HG03439 (cell line): ENCODE data around the gene ARHGAP22.

Source experiments
- ATAC-seq: cut with Tn5 transposase; IDR thresholded peaks from one replicate; pipeline ENCODE4 v1.9.1; 2021; ENCODE audit warnings: mild to moderate bottlenecking, moderate library complexity; ENCODE audit not compliant: unreplicated experiment

The ARHGAP22 gene

DNA sequence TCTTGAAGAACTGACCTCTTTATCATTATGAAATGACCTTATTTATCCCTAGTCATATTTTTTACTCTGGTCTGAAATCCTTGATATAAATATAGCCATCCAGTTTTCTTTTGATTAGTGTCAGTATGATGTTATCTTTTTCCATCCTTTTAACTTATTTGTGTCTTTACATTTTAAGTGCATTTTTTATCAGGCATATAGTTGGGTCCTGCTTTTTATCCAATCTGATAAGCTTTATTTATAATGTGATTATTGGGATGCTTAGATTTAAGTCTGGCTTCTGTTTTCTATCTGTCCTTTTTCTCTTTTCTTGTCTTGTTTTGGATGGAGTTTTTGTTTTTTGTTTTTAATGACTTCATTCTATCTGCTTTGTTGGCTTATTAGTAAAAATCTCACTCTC, 119.2 kb downstream of the ARHGAP22 start:
- no peak for ATAC-seq

DNA sequence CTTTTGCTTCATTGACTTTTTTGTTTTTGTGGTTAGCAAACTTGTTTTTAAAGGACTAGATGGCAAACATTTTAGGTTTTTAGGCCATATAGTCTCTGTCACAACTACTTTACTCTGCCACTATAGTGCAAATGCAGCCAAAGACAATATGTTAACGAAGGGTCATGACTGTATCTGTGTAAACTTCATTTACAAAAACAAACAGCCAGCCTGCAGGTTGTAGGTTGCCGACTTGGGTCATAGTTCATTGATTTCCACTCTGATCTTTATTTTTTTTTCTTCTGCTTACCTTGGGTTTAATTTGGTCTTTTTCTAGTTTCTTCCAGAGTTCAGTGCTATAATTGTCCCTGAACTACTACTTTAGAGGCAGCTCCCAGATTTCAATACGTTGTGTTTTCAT, 120.0 kb downstream of the ARHGAP22 start:
- no peak for ATAC-seq

DNA sequence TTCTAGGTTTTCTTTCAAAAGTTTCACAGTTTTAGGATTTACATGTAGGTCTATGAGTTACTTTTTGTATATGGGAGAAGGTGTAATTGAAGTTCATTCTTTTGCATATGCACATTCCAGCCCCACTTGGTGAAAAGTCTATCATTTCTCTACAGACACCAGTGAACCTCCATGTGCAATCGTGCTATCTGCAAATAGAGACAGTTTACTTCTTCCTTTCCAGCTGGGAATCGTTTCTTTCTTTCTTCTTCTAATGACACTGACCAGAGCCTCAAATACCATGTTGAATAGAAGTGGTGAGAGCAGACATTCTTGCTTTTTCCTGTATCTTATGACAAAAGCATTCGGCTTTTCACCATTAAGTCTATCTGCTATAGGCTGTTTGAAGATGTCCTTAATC, 122.7 kb downstream of the ARHGAP22 start:
- ATAC-seq = no peak

DNA sequence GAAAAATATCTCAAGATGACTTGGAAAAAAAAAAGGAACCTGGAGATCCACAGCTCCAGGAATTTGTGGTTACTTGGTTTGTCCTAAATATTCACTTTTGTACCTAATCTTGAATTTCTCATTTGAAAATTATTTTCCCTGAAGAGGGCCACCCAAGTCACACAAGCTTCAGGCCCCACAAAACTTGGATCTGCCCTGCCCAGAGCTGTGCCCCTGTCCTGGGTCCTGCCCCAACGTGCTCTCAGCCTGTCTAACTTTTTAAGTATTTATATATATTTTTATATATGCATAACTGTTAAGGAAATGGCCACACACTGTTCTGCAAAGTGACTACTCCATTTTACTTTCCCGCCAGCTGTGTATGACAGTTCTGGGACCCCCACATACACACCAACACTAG, 123.5 kb downstream of the ARHGAP22 start:
- no peak for ATAC-seq

DNA sequence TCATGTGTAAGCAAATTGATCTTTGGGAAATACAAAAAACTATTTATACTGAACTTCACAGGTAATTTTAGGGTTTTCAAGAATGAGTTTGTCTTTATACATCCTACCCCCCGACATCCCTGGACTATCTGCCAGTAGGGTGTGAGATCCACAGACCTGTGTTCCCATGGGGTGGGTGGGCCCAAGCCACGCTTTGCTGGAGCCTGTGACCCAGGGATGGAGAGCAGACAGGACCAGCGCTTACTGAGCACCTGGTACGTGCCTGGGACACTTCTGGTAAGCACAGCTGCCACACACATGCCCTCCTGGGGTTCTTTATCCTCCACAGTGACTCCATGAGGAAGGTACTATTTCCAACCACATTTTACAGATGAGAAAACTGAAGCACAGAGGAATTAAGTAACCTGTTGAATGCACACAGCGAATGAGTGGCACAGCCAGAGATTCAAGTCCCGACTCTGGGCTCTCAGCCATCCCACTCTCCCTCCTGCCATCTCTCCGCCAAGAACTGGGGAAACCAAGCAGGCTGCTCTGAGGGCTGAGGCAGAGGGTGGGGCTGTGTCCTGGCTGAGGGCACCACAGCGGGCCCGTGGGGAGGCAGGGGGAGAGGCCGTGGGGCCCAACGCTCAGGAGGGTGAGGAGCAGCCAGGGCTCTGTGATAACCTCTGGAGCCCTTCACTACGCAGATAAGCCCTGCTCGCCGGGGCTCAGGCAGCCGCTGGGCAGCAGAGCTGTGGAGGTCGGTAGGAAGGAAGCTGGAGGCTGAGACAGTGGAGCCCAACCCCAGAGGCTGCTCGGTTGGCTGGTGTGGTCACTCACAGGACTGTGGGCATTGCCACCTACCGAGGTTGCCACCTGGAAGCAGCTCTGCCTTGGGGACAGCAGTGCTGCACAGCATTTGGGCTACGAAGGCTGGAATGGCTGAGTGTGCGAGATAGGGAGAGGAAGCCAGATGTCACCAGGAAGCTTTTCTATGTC, 124.2 kb downstream of the ARHGAP22 start:
- no peak for ATAC-seq

DNA sequence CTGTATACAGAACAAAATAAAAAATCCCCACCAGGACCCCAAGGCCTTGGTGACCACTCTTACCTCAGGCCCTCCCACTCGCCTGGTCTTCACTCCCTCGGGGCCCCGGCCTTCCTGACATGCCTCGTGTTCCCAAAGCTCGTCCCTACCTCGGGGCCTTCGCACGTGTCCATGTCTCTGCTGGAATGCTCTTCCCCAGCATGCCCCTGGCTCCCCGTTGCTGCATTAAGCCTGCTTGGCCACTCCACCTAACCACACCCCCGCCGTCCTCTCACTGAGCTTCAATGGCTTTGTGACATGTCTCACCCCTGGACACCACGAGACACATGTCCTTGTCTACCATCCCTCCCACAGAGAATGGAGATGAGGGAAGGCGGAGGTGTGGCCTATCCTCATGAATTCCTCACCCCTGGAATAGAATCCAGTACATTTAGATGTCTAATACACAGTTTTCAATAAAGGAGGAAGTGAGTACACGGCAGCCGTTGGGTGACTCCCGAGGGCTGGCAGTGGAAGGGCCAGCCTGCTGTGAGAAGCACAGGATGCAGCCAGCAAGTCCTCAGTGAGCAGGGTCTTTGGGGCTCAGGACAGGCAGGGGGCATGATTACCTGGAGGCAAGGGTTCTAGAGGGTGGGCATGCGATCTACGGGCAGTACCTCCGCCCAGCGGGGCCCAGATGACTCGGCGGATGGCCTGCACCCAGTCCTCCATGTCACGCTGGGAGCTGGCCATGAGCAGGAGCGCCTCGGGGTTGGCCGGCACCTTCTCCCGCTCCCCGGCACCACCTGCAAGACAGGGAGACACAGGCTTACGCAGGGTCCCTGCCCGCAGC, 125.7 kb downstream of the ARHGAP22 start:
- ATAC-seq = no peak

DNA sequence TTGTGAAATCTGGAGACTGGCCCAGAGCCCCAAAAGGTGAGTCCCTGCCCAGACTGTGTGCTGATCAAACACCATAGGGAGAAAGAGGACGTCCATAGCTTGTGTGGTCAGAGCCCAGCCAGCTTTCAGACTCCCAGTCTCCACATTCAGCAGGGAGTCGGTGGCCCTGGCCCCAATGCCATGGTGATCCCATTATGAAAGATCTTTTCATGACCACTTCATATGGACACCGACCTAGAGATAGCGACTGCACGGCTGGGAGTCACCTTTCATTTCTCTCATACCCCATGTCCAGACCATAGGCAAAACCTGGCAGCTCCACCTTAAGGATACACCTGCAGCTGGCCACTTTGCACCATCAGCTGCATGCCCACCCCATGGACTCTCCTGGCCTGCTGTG, 126.4 kb downstream of the ARHGAP22 start:
- ATAC-seq = no peak

DNA sequence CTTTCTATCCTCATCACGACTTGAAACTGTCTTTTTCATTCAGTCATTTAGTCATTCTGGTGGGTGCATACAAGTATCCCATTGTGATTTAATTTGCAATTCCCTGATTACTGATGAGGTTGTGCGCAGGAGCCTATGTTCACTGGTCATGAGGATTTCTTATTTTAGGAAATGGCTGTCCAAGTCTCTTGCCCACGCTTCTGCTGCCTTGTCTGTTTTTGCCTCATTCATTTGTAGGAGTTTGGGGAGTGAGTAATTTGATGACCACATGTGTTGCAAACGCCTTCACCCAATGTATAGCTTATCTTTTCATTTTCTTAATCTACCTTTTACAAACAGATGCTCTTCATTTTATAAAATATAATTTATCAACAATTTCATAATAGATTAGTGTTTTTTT, 127.3 kb downstream of the ARHGAP22 start:
- no peak for ATAC-seq

DNA sequence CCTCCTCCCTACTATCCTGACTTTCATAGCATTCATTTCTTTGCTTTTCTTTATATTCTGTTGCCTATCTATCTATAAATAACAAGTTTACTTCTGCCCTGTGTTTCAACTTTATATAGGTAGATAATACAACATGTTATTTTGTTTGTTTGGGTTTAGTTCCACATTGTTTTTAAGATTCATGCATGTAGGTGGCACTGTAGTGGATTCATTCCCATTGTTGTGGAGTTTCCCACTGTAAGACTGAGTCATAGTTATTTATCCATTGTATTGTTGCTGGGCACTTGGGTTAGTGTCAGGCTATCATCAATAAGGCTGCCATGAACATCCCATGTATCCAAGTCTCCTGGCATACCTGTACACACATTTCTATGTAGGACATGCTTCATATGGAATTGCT, 127.7 kb downstream of the ARHGAP22 start:
- no peak for ATAC-seq

DNA sequence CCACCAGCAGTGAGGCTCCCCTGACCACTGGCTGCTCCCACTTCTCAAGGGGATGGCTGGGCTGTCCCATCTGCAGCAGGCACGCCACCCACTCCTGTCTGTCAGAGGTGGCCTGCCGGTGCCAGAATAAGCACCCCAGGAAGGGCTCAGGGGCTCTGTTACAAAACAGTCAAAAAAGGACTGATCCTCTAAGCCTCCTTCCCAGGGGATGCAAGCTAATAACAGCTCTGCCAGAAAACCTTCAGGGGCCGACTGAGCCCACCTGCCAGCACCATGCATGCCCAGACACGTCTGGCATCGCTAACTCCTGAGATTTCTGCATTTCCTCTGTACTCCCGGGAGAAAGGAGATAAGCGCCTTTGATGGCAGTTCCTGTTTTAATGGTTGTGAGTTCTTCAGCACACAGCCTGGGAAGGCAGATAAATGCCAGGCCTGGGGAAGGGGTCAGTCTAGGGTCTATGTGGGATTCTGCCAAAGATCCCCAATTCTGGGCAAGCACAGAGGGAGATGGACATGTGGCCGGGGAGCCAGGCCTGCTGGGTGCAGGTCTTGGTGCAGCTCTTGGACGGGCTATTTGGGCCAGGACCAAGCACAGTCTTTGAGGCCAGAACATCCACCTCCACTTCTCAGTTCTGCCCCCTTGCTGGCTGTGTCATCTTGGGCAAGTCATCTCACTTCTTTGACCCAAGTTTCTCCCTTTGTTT, 128.4 kb downstream of the ARHGAP22 start:
- ATAC-seq = no peak

DNA sequence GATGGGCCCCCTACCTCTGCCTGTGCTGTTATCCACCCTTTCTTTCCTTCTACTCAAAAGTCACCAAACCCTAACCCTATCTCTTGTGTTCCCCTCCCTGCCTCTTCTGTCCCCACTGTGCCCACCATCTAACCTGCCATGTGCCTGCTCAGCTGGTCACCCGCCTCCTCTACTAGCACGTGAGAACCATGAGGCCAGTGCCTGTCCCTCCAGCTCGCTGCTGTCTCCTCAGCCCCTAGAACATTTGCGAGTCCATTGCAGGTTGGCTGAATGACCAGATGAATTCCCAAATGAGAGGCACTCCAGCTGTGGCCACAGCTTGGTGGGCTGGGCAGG, 129.0 kb downstream of the ARHGAP22 start:
- ATAC-seq = no peak

DNA sequence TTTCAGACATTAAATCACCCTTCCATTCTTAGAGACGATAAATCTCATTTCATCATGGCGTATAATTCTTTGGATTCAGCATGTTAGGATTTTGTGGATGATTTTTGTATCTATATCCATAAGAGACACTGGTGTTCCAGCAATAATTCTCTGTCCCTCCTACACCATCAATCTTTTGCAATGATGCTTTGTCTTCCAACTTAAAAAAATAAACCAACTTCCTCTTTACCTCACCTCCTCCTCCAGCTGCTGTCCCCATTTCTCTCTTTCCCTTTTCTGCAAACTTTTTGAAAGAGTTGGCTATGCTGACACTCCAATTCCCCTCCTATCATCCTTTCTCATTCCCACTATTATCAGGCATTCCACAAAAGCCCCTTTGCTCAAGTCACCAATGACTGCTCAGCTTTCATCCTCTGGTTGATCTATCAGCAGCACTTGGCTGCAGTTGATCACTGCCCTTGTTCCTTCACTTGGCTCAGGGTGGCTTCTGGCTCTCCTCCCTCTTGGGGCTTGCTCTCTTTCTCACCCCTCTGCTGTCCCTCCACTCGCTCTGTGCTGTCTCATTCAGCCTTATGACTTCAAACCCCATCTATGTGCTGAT, 130.0 kb downstream of the ARHGAP22 start:
- ATAC-seq = no peak

DNA sequence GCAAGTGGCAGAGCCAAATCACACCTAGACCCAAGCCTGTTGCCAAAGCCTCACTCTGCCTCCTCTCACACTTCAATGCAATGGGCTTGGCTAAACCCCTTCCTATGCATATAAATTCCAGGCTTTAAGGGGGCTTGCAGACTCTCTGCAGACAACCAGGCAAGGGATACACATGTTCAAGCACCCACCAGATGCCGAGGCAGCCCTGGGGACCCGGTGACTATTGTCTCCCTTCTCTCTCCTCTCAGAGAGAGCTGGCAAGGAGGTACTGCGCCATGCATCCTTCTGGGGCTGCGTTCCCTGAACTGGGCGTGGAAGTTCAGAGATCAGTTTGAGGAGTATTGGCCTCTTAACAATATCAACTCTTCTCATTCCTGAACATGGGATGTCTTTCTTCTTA, 131.2 kb downstream of the ARHGAP22 start:
- no peak for ATAC-seq

DNA sequence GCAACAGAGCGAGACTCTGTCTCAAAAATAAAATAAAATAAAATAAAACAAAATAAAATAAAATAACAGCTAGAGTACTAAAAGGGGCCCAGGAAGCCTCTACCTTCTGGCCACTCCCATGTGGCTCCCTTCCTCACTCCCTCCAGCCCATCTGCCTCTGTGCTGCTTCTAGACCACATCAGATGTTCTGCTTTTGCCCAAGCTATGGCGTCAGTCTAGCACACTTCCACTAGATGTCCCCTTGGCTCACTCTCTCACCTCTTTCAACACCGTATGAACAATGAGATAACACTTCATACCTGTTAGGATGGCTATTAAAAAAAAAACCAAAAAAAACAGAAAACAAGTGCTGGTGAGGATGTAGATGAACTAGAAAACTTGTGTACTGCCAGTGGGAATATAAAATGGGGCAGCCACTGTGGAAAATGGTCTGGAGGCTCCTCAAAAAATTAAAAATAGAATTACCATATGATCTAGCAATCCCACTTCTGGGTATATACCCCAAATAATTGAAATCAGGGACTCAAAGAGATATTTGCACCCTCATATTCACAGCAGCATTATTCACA, 132.3 kb downstream of the ARHGAP22 start:
- ATAC-seq = no peak

DNA sequence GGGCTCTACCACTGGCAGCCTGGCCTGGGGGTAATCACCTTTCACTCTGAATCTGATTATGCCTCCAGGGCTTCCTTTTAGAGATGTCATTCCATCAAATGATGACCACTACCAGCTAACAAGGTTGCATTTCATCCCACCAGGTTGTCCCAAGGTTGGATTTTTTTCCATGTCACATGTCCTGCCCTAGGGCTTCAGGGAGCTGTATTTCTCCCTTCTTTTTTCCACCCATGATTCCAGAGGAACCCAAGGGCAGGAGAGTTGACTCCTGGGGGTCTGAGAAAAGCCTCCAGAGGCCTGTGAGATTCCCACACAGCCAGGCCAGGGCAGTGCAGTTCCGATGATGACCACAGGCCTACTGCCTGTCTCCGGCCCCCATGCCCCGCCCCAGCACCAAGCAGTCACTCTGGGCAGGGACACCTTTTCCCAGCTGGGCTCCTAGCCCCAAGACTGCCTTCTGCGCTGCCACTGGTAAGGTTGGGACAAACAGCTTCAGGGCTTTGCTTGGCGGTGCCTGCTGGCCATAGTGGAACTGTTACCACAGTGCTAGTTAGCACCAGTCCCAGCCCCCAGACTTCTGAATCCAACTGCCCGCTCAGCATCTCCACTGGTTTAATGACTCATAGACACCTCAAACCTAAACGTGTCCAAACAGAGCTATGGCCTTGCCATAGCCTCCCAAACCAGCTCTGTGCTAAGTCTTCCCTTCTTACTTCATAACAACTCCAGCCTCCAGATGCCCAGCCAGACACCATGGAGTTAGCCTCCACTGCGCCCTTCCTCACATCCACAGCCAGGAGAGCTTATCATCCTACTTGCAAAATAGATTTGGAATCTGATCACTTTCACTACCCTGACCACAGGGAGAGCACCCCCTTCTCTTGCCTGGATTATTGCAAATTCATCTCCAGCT, 133.7 kb downstream of the ARHGAP22 start:
- ATAC-seq = no peak

DNA sequence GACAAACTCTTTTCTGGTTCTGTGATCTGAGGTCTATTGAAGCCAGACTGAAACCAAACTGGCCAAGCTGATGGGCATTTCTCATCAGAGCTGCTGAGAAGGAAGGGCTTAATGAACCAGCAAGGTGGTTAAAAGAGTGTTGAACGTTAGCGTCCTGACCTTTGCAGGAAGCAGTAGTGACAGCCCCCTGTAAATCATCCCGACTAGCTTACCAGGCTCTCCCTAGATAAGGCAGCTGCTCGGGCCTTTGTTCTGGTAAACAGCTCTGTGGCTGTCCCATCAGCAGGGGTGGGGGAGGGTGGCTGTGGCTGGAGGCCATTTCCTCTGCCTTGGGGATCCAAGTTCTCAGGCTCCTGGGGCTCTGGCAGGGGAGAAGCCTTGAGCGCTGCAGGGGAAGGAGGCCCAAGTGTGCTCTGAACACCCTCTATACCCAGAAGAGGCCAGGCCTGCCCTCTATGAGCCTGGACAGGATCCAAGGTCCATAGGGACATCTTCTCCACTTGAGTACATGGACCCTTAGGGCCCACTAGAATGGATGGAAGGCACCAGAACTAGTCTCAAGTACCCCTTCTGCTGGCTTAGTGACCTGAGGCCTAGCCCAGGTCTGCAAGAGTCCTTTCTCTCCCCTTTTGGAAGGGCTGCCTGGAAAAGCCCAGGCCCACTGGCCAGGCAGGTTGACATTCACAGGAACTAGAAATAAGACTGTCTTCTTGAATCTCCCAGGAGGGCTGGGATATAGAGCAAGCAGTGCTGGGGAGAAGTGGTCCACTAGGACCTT, 134.6 kb downstream of the ARHGAP22 start:
- no peak for ATAC-seq

DNA sequence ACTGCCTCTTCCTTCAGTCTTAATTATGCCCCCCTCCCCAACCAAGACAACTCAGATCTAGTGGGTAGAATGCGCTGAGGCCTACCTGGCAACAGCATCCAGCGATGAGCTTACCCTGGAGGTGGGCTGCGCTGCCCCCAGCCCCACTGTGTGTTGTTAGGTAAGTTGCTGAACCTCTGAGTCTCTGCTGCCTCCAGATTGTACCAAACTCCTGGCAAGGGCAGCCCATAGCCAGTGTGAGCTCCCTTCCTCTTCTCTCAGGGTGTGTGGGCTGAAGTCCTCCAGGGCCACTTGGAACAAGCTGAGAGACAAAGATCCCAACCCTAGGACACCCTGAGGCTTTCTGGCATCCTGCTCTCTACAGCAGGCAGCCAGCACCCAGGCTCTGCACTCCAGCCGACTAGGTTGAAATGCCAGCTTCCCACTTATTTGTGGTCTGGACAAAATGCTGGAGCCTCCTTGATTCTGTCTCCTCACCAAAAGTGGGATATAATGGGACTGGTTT, 135.3 kb downstream of the ARHGAP22 start:
- no peak for ATAC-seq

DNA sequence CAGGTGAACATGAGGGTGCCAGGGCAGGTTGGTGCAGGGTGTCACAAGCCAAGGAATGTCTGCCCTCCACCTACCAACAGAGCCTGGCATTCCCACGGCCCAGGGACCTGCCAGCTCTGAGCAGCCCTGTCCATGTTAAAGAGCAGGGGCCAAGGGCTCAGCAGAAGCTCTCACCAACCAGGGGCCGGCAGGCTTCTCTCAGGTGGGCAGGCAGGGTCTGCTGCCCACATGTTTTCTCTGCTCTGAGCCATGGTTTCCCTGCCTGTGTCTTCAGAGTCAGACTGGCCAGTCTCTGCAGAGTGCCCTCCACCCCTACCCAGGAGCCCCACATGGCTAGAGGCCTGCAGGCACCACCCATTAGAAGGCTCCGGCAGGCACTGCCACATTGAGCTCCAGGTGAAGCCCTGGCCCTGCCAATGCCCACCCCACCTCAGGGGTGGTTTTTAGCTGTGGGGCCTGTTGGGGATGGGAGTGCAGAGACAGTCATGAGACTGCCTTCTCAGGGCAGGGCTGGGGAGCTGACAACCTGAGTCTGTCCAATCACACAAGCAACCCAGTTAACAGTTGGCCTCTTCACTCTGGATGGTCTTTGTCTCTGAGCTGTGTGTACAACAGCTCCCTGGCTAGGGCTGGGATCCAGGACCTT, 135.9 kb downstream of the ARHGAP22 start:
- no peak for ATAC-seq
